ENCODE measurements around the gene PXN. TPM values are rescaled to one million over a fixed set of nuclear protein-coding genes. Genes with fewer than 3 reads are reported as not detected.

PXN gene
- total and polyA plus RNA-seq, 2 of the 13 experiments (the other 11 are each of a cell fraction or from before 2014, with no cell fraction given) = 13.6 to 14.2 TPM

GRCh38 chr12:120231316-120232011 is 34.1 kb downstream of the PXN start (continued):
- TF ChIP-seq, protein P1, sequence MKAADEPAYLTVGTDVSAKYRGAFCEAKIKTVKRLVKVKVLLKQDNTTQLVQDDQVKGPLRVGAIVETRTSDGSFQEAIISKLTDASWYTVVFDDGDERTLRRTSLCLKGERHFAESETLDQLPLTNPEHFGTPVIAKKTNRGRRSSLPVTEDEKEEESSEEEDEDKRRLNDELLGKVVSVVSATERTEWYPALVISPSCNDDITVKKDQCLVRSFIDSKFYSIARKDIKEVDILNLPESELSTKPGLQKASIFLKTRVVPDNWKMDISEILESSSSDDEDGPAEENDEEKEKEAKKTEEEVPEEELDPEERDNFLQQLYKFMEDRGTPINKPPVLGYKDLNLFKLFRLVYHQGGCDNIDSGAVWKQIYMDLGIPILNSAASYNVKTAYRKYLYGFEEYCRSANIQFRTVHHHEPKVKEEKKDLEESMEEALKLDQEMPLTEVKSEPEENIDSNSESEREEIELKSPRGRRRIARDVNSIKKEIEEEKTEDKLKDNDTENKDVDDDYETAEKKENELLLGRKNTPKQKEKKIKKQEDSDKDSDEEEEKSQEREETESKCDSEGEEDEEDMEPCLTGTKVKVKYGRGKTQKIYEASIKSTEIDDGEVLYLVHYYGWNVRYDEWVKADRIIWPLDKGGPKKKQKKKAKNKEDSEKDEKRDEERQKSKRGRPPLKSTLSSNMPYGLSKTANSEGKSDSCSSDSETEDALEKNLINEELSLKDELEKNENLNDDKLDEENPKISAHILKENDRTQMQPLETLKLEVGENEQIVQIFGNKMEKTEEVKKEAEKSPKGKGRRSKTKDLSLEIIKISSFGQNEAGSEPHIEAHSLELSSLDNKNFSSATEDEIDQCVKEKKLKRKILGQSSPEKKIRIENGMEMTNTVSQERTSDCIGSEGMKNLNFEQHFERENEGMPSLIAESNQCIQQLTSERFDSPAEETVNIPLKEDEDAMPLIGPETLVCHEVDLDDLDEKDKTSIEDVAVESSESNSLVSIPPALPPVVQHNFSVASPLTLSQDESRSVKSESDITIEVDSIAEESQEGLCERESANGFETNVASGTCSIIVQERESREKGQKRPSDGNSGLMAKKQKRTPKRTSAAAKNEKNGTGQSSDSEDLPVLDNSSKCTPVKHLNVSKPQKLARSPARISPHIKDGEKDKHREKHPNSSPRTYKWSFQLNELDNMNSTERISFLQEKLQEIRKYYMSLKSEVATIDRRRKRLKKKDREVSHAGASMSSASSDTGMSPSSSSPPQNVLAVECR (CRISPR knock-in tag; IDR thresholded peaks at IDR 0.05; ENCODE audit: borderline replicate concordance) = 0 out of 2 replicates have a peak, but pooled peaks have one; percentile 13
- TF ChIP-seq ZNF687 (CRISPR knock-in tag; IDR thresholded peaks at IDR 0.05) = peak; percentile 26; the same call in 1 of the 2 replicates
- no peak for TF ChIP-seq HNRNPL (IDR thresholded peaks at IDR 0.05; ENCODE audit: low read depth, low read length)
- peak; percentile 54; the same call in 1 of the 2 replicates for TF ChIP-seq SAP130 (CRISPR knock-in tag; IDR thresholded peaks at IDR 0.05; ENCODE audit: low read depth)
- TF ChIP-seq TIGD3 (CRISPR knock-in tag; IDR thresholded peaks at IDR 0.05; ENCODE audit: borderline replicate concordance) = no peak
- TF ChIP-seq AKAP8 (CRISPR knock-in tag; IDR thresholded peaks at IDR 0.05) = no peak
- no peak for TF ChIP-seq KLF6 (CRISPR knock-in tag; IDR thresholded peaks at IDR 0.05)
- TF ChIP-seq HNF4A (CRISPR knock-in tag; IDR thresholded peaks at IDR 0.05) = no peak
- TF ChIP-seq ZNF558 (CRISPR knock-in tag; IDR thresholded peaks at IDR 0.05; ENCODE audit: borderline replicate concordance) = no peak
- no peak for TF ChIP-seq NR2C2 (CRISPR knock-in tag; IDR thresholded peaks at IDR 0.05; ENCODE audit: borderline replicate concordance)
- TF ChIP-seq FOSL2 (CRISPR knock-in tag; IDR thresholded peaks at IDR 0.05) = peak; percentile 86
- peak in 1 of 2 experiments; percentile 14; a peak in 1 of 4 replicates for TF ChIP-seq EP300 (IDR thresholded peaks at IDR 0.05; ENCODE audit: low read depth in 2 of 2, low read length in 2 of 2)
- TF ChIP-seq EP300 (CRISPR knock-in tag; IDR thresholded peaks at IDR 0.05; ENCODE audit: borderline replicate concordance) = no peak
- 0 out of 2 replicates have a peak, but pooled peaks have one; percentile 32 for TF ChIP-seq DNMT3B (CRISPR knock-in tag; conservative IDR thresholded peaks at IDR 0.05)
- no peak for TF ChIP-seq PBX3 (CRISPR knock-in tag; IDR thresholded peaks at IDR 0.05; ENCODE audit: borderline replicate concordance)
- no peak for TF ChIP-seq RFXANK (CRISPR knock-in tag; IDR thresholded peaks at IDR 0.05)

All from HepG2 (cell line).